Measurements from ENCODE around the gene CDH13.

The CDH13 gene

DNA sequence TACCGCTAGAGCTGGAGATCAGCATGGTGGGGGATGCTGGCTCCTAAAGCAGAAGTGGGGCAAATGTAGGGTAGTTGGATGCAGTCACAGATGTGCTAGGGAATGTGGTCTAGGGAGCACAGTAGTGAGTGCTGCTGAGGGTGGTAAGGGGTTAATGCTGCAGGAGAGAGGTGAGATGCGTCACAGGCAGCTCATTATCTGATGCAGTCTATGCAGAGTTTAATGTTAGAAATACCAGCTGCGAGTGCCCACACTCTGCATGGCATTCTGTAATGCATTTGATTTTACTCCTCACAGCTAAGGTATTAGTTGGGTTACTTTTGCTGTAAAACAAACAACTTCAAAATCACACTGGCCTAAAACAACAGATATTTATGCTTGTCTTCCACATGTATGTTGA, 689.7 kb downstream of the CDH13 start:
- no peak overlapping the region for H4K8ac ChIP-seq (ENCODE audit: low read depth, low read length)

DNA sequence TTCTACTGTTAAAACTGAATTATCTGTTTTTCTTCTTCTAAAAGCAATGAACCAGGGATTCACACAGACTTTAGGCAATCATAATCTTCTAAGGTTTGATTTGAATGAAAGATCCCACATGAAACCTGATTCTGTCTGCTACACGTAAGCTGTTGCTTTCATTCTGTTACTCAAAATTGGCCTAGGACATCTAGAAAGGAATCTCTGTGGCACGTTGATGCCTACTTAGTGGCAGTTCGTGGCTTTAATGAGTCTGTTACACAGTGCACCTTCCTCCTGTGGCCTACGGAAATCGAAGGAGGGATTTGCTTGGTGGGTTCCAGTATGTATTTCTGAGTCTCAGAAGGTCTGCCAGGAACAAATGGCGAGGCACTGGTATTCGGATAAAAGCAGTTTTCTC, 691.6 kb downstream of the CDH13 start:
- Histone ChIP-seq H3K18ac (ENCODE audit: low read length) (no peak overlapping the region), H3K4ac (ENCODE audit: low read depth, low read length) (no peak overlapping the region), H3K4me2 (ENCODE audit: low read length) (no peak overlapping the region), H2BK12ac (ENCODE audit: low read length) (no peak overlapping the region), H3K14ac (ENCODE audit: low read length) (no peak overlapping the region), H3K9me3 (ENCODE audit: insufficient read depth, low read depth, low read length) (no peaks in the 10 kb centered on the region), H2BK120ac (ENCODE audit: insufficient read depth, low read length, poor library complexity) (no peak overlapping the region), H2BK5ac (ENCODE audit: low read depth, low read length, poor library complexity) (no peak overlapping the region), H3K79me1 (ENCODE audit: low read length) (no peaks in the 10 kb centered on the region), H3K23ac (ENCODE audit: low read length) (no peak overlapping the region), H3K4me3 (ENCODE audit: low read depth, low read length) (no peak overlapping the region), H3K27me3 (ENCODE audit: insufficient read depth, low read length) (no peaks in the 10 kb centered on the region), H3K79me2 (ENCODE audit: control insufficient read depth, insufficient read depth, low read length, poor library complexity) (no peaks in the 10 kb centered on the region), H3K9ac (ENCODE audit: low read length) (no peak overlapping the region), H4K8ac (ENCODE audit: low read depth, low read length) (no peak overlapping the region), H4K12ac (ENCODE audit: low read depth, low read length) (no peak overlapping the region), H3K27ac (ENCODE audit: low read depth, low read length) (no peak overlapping the region), H2AK5ac (ENCODE audit: low read length) (no peak overlapping the region), H4K91ac (ENCODE audit: low read depth, low read length) (no peak overlapping the region), H3K36me3 (ENCODE audit: control insufficient read depth in 1 of 2, insufficient read depth in 2 of 2, low read length in 2 of 2) (no peaks in the 10 kb centered on the region), H2AFZ (ENCODE audit: insufficient read depth, low read length, poor library complexity) (no peak overlapping the region), H3K4me1 (ENCODE audit: control insufficient read depth in 1 of 2, insufficient read depth in 2 of 2, low read length in 2 of 2) (no peaks in the 10 kb centered on the region)
- DNase-seq = no peak
- WGBS (ENCODE audit: extremely low coverage, insufficient coverage, insufficient read length) = no CpG with 5 or more reads among the region's 7 CpGs

More for the DNA sequence above, 689.7 kb downstream of the CDH13 start:
- no peaks in the 10 kb centered on the region for H3K9me3 ChIP-seq (ENCODE audit: insufficient read depth, low read depth, low read length)
- H2BK120ac ChIP-seq (ENCODE audit: insufficient read depth, low read length, poor library complexity) = no peak overlapping the region
- no peak overlapping the region for H3K9ac ChIP-seq (ENCODE audit: low read length)
- H2BK12ac ChIP-seq (ENCODE audit: low read length) = no peak overlapping the region
- no peaks in the 10 kb centered on the region for H3K79me1 ChIP-seq (ENCODE audit: low read length)
- no peak overlapping the region for H4K91ac ChIP-seq (ENCODE audit: low read depth, low read length)
- H3K4me3 ChIP-seq (ENCODE audit: low read depth, low read length) = no peak overlapping the region
- H3K4ac ChIP-seq (ENCODE audit: low read depth, low read length) = no peak overlapping the region
- no peak for DNase-seq
- H3K27me3 ChIP-seq (ENCODE audit: insufficient read depth, low read length) = no peaks in the 10 kb centered on the region
- H3K36me3 ChIP-seq (ENCODE audit: control insufficient read depth in 1 of 2, insufficient read depth in 2 of 2, low read length in 2 of 2) = no peaks in the 10 kb centered on the region
- H3K14ac ChIP-seq (ENCODE audit: low read length) = no peak overlapping the region
- no peak overlapping the region for H3K23ac ChIP-seq (ENCODE audit: low read length)
- H3K79me2 ChIP-seq (ENCODE audit: control insufficient read depth, insufficient read depth, low read length, poor library complexity) = no peaks in the 10 kb centered on the region
- H2AFZ ChIP-seq (ENCODE audit: insufficient read depth, low read length, poor library complexity) = no peak overlapping the region
- WGBS (ENCODE audit: extremely low coverage, insufficient coverage, insufficient read length) = no CpG with 5 or more reads among the region's 3 CpGs
- H3K4me1 ChIP-seq (ENCODE audit: control insufficient read depth in 1 of 2, insufficient read depth in 2 of 2, low read length in 2 of 2) = no peaks in the 10 kb centered on the region
- H2AK5ac ChIP-seq (ENCODE audit: low read length) = no peak overlapping the region
- no peak overlapping the region for H3K4me2 ChIP-seq (ENCODE audit: low read length)
- H2BK5ac ChIP-seq (ENCODE audit: low read depth, low read length, poor library complexity) = no peak overlapping the region
- no peak overlapping the region for H3K27ac ChIP-seq (ENCODE audit: low read depth, low read length)
- H4K12ac ChIP-seq (ENCODE audit: low read depth, low read length) = no peak overlapping the region
- no peak overlapping the region for H3K18ac ChIP-seq (ENCODE audit: low read length)

DNA sequence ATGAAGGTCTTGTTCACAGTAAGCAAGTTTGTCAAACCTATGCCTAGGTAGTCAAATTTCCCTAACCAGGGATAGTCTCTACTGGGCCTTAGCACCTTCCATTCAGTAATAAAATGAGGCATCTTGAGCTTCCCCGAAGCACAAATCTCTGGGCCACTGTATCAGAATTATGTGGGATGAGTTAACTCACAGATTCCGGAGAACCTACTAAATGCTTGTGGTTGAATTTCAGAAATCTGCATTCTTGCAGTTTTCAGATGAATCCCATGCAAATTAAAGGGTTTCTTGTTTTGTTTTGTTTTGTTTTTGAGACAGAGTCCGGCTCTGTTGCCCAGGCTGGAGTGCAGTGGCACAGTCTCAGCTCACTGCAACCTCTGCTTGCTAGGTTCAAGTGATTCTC, 702.2 kb downstream of the CDH13 start:
- no peaks in the 10 kb centered on the region for H3K79me2 ChIP-seq (ENCODE audit: control insufficient read depth, insufficient read depth, low read length, poor library complexity)
- H3K9ac ChIP-seq (ENCODE audit: low read length) = no peak overlapping the region
- no peaks in the 10 kb centered on the region for H3K27me3 ChIP-seq (ENCODE audit: insufficient read depth, low read length)
- H3K4me3 ChIP-seq (ENCODE audit: low read depth, low read length) = no peak overlapping the region
- no peak overlapping the region for H2BK12ac ChIP-seq (ENCODE audit: low read length)
- H3K79me1 ChIP-seq (ENCODE audit: low read length) = no peaks in the 10 kb centered on the region
- H2AFZ ChIP-seq (ENCODE audit: insufficient read depth, low read length, poor library complexity) = no peak overlapping the region
- H3K23ac ChIP-seq (ENCODE audit: low read length) = no peak overlapping the region
- no peak overlapping the region for H3K4ac ChIP-seq (ENCODE audit: low read depth, low read length)
- H4K8ac ChIP-seq (ENCODE audit: low read depth, low read length) = no peak overlapping the region
- no peak overlapping the region for H3K14ac ChIP-seq (ENCODE audit: low read length)
- H3K4me1 ChIP-seq (ENCODE audit: control insufficient read depth in 1 of 2, insufficient read depth in 2 of 2, low read length in 2 of 2) = no peaks in the 10 kb centered on the region
- H3K27ac ChIP-seq (ENCODE audit: low read depth, low read length) = no peak overlapping the region
- no peak overlapping the region for H2AK5ac ChIP-seq (ENCODE audit: low read length)
- no peak overlapping the region for H2BK5ac ChIP-seq (ENCODE audit: low read depth, low read length, poor library complexity)
- no peak overlapping the region for H3K4me2 ChIP-seq (ENCODE audit: low read length)
- H3K9me3 ChIP-seq (ENCODE audit: insufficient read depth, low read depth, low read length) = peaks cover 2% of the 10 kb centered on the region
- H3K36me3 ChIP-seq (ENCODE audit: control insufficient read depth in 1 of 2, insufficient read depth in 2 of 2, low read length in 2 of 2) = no peaks in the 10 kb centered on the region
- WGBS (ENCODE audit: extremely low coverage, insufficient coverage, insufficient read length) = no CpG with 5 or more reads among the region's 3 CpGs
- H2BK120ac ChIP-seq (ENCODE audit: insufficient read depth, low read length, poor library complexity) = no peak overlapping the region
- H4K12ac ChIP-seq (ENCODE audit: low read depth, low read length) = no peak overlapping the region
- no peak overlapping the region for H3K18ac ChIP-seq (ENCODE audit: low read length)
- DNase-seq = no peak
- H4K91ac ChIP-seq (ENCODE audit: low read depth, low read length) = no peak overlapping the region

DNA sequence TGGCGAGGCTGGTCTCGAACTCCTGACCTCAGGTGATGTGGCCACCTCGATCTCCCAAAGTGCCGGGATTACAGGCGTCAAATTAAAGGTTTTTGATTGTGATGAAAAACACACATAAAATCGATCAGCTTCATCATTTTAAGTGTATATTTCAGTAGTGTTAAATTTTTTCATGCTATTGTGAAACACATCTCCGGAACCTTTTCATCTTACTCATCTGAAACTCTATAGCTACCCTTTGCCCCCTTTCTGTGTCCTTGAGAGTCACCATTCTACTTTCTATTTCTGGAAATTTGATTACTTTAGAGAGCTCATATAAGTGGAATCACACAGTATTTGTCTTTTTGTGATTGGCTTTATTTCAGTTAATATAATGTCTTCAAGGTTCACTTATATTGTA, 702.7 kb downstream of the CDH13 start:
- no peak overlapping the region for H3K4me3 ChIP-seq (ENCODE audit: low read depth, low read length)

More for the DNA sequence above, 702.7 kb downstream of the CDH13 start:
- WGBS (ENCODE audit: extremely low coverage, insufficient coverage, insufficient read length) = no CpG with 5 or more reads among the region's 7 CpGs
- H2AK5ac ChIP-seq (ENCODE audit: low read length) = no peak overlapping the region
- H3K27ac ChIP-seq (ENCODE audit: low read depth, low read length) = no peak overlapping the region
- no peak overlapping the region for H4K91ac ChIP-seq (ENCODE audit: low read depth, low read length)
- no peak overlapping the region for H4K8ac ChIP-seq (ENCODE audit: low read depth, low read length)
- H4K12ac ChIP-seq (ENCODE audit: low read depth, low read length) = no peak overlapping the region
- DNase-seq = no peak
- no peaks in the 10 kb centered on the region for H3K27me3 ChIP-seq (ENCODE audit: insufficient read depth, low read length)
- H3K79me1 ChIP-seq (ENCODE audit: low read length) = no peaks in the 10 kb centered on the region
- H3K4me1 ChIP-seq (ENCODE audit: control insufficient read depth in 1 of 2, insufficient read depth in 2 of 2, low read length in 2 of 2) = peaks cover 0 to under 1% of the 10 kb centered on the region in 2 experiments
- peaks cover 2% of the 10 kb centered on the region for H3K9me3 ChIP-seq (ENCODE audit: insufficient read depth, low read depth, low read length)
- H2BK5ac ChIP-seq (ENCODE audit: low read depth, low read length, poor library complexity) = no peak overlapping the region
- H3K18ac ChIP-seq (ENCODE audit: low read length) = no peak overlapping the region
- H3K36me3 ChIP-seq (ENCODE audit: control insufficient read depth in 1 of 2, insufficient read depth in 2 of 2, low read length in 2 of 2) = no peaks in the 10 kb centered on the region
- H3K79me2 ChIP-seq (ENCODE audit: control insufficient read depth, insufficient read depth, low read length, poor library complexity) = no peaks in the 10 kb centered on the region
- no peak overlapping the region for H3K9ac ChIP-seq (ENCODE audit: low read length)
- H2BK12ac ChIP-seq (ENCODE audit: low read length) = no peak overlapping the region
- no peak overlapping the region for H2BK120ac ChIP-seq (ENCODE audit: insufficient read depth, low read length, poor library complexity)
- H3K4ac ChIP-seq (ENCODE audit: low read depth, low read length) = no peak overlapping the region
- H3K14ac ChIP-seq (ENCODE audit: low read length) = no peak overlapping the region
- no peak overlapping the region for H3K4me2 ChIP-seq (ENCODE audit: low read length)
- no peak overlapping the region for H2AFZ ChIP-seq (ENCODE audit: insufficient read depth, low read length, poor library complexity)
- no peak overlapping the region for H3K23ac ChIP-seq (ENCODE audit: low read length)

Measured in trophoblast cell (in vitro differentiated cells and primary cell).